ENCODE results near the gene PRKG1.
"Not testable (repeated sequence)": the region's sequence is repeated elsewhere in the genome, so short reads cannot be mapped to it uniquely, and the experiment has no call there.

The PRKG1 gene

DNA sequence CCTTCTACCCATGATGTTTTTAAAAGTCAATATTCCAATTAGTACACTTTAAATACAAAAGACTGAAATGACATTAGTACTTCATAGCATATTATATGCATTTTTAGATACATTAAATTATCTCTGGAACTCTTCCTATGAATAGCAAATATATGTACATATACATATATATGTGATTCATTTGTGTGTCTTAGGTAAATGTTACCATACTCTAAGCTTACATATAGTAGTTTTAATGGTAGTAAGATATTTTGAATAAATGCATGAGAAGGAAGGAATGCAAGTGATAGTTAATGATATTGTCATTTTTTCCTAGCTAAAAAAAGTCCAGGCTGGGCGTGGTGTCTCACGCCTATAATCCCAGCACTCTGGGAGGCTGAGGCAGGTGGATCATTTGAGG is 671.1 kb downstream of the PRKG1 start:
- H3K36me3 ChIP-seq (ENCODE audit: control insufficient read depth, insufficient read depth, low read length) = no peaks in the 10 kb centered on the region
- no peak overlapping the region for H3K4me2 ChIP-seq (ENCODE audit: low read length)
- H2BK120ac ChIP-seq (ENCODE audit: low read depth, low read length) = no peak overlapping the region
- no peak overlapping the region for H4K8ac ChIP-seq (ENCODE audit: low read depth, low read length)
- DNase-seq = no peak
- H2BK15ac ChIP-seq (replicated peaks; ENCODE audit: low read depth) = no peak overlapping the region
- H3K4me1 ChIP-seq (ENCODE audit: control insufficient read depth, low read depth, low read length) = no peaks in the 10 kb centered on the region
- H3K27ac ChIP-seq (ENCODE audit: low read depth, low read length) = no peak overlapping the region
- no peak overlapping the region for H3K9ac ChIP-seq (ENCODE audit: low read length)
- no peak overlapping the region for H2BK5ac ChIP-seq (ENCODE audit: low read length)
- WGBS (ENCODE audit: extremely low coverage, insufficient coverage, low lambda C conversion rate) = no CpG with 5 or more reads among the region's 2 CpGs
- no peak overlapping the region for H3K4ac ChIP-seq (ENCODE audit: low read depth, low read length)
- H3K18ac ChIP-seq (ENCODE audit: low read length) = no peak overlapping the region
- no peak overlapping the region for H2AK5ac ChIP-seq (ENCODE audit: low read length)
- H3K23ac ChIP-seq (ENCODE audit: low read length) = no peak overlapping the region
- no peak overlapping the region for H4K5ac ChIP-seq (ENCODE audit: low read length)
- H3K56ac ChIP-seq (ENCODE audit: low read length) = no peak overlapping the region
- no peak overlapping the region for H3K4me3 ChIP-seq (ENCODE audit: low read length)
- H3K27me3 ChIP-seq (ENCODE audit: insufficient read depth, low read length, poor library complexity) = no peaks in the 10 kb centered on the region
- H3K79me1 ChIP-seq (ENCODE audit: low read length) = no peaks in the 10 kb centered on the region
- no peaks in the 10 kb centered on the region for H3K79me2 ChIP-seq (ENCODE audit: control insufficient read depth, insufficient read depth, low read length)

DNA sequence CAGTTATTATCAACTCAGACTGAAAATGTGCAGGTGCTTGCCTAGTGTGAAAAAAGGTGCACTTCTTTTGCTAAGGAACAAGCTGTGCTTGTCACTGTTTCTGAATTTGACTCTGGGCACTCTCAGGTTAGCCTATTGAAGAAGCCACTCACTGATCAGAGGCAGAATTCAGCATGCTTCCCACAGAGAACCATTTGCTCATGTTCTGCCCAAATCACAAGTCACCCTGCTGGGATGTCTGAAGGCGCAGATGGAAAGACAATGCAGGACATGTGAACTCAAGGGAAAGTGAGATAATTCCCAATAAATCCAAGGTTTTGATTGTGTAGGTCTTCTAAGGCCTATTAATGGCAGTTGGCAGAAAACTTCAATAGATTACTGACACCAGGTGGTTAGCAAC is 672.9 kb downstream of the PRKG1 start:
- Histone ChIP-seq H3K36me3 (ENCODE audit: control insufficient read depth, insufficient read depth, low read length) (no peaks in the 10 kb centered on the region), H3K4me3 (ENCODE audit: low read length) (no peak overlapping the region), H3K27me3 (ENCODE audit: insufficient read depth, low read length, poor library complexity) (no peaks in the 10 kb centered on the region), H2AK5ac (ENCODE audit: low read length) (no peak overlapping the region), H4K8ac (ENCODE audit: low read depth, low read length) (no peak overlapping the region), H2BK15ac (replicated peaks; ENCODE audit: low read depth) (no peak overlapping the region), H3K56ac (ENCODE audit: low read length) (no peak overlapping the region), H3K4me1 (ENCODE audit: control insufficient read depth, low read depth, low read length) (no peaks in the 10 kb centered on the region), H2BK120ac (ENCODE audit: low read depth, low read length) (no peak overlapping the region), H2BK5ac (ENCODE audit: low read length) (no peak overlapping the region), H3K9ac (ENCODE audit: low read length) (no peak overlapping the region), H4K5ac (ENCODE audit: low read length) (no peak overlapping the region), H3K23ac (ENCODE audit: low read length) (no peak overlapping the region), H3K27ac (ENCODE audit: low read depth, low read length) (no peak overlapping the region), H3K79me2 (ENCODE audit: control insufficient read depth, insufficient read depth, low read length) (no peaks in the 10 kb centered on the region), H3K4me2 (ENCODE audit: low read length) (no peak overlapping the region), H3K4ac (ENCODE audit: low read depth, low read length) (no peak overlapping the region), H3K79me1 (ENCODE audit: low read length) (no peaks in the 10 kb centered on the region), H3K18ac (ENCODE audit: low read length) (no peak overlapping the region)
- WGBS (ENCODE audit: extremely low coverage, insufficient coverage, low lambda C conversion rate) = no CpG with 5 or more reads among the region's 1 CpG
- DNase-seq = peak; percentile 81

DNA sequence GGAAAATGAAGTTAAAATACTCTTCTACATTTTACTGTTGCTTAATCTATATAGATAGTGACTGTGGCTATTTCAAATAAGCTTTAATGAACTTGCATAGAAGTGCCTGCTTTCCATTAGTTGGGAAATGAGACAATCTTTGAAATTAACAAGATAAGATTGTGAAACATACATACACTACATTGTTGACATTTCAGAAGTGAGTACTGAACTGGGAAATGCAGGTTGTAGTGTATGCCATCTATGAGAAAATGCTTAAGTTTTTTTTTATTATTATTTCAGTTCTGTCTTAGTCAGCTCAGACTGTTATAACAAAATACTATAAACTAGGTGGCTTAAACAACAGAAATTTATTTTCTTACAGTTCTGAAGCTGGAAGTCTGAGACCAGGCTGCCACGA is 674.7 kb downstream of the PRKG1 start:
- no peak overlapping the region for H3K4ac ChIP-seq (ENCODE audit: low read depth, low read length)
- H3K79me1 ChIP-seq (ENCODE audit: low read length) = no peaks in the 10 kb centered on the region
- H3K18ac ChIP-seq (ENCODE audit: low read length) = no peak overlapping the region
- no peaks in the 10 kb centered on the region for H3K4me1 ChIP-seq (ENCODE audit: control insufficient read depth, low read depth, low read length)
- no peak overlapping the region for H2BK15ac ChIP-seq (replicated peaks; ENCODE audit: low read depth)
- H3K36me3 ChIP-seq (ENCODE audit: control insufficient read depth, insufficient read depth, low read length) = no peaks in the 10 kb centered on the region
- no peak overlapping the region for H3K23ac ChIP-seq (ENCODE audit: low read length)
- H2AK5ac ChIP-seq (ENCODE audit: low read length) = no peak overlapping the region
- no peaks in the 10 kb centered on the region for H3K27me3 ChIP-seq (ENCODE audit: insufficient read depth, low read length, poor library complexity)
- no CpG with 5 or more reads among the region's 1 CpG for WGBS (ENCODE audit: extremely low coverage, insufficient coverage, low lambda C conversion rate)
- H3K79me2 ChIP-seq (ENCODE audit: control insufficient read depth, insufficient read depth, low read length) = no peaks in the 10 kb centered on the region
- H2BK5ac ChIP-seq (ENCODE audit: low read length) = no peak overlapping the region
- H4K5ac ChIP-seq (ENCODE audit: low read length) = no peak overlapping the region
- H3K9ac ChIP-seq (ENCODE audit: low read length) = no peak overlapping the region
- no peak overlapping the region for H3K27ac ChIP-seq (ENCODE audit: low read depth, low read length)
- H4K8ac ChIP-seq (ENCODE audit: low read depth, low read length) = no peak overlapping the region
- no peak overlapping the region for H3K4me2 ChIP-seq (ENCODE audit: low read length)
- H2BK120ac ChIP-seq (ENCODE audit: low read depth, low read length) = no peak overlapping the region
- H3K4me3 ChIP-seq (ENCODE audit: low read length) = no peak overlapping the region
- no peak overlapping the region for H3K56ac ChIP-seq (ENCODE audit: low read length)
- DNase-seq = no peak

DNA sequence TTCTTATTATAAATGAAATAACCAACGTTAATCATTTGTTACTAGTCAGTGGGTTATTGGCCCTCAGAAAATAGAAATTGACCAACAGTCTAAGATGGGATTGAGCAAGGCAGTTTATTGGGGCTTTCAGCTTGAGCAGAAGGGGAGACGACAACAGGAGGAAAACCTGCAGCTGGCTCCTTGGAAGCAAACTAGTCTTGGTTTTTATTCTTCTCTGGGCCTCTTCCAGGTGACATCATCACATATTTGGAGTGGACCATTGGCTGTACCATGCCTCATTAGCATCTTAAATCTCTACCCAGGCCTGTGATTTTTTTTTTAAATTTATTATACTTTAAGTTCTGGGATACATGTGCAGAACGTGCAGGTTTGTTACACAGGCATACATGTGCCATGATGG is 684.1 kb downstream of the PRKG1 start:
- DNase-seq = no peak
- H3K18ac ChIP-seq (ENCODE audit: low read length) = no peak overlapping the region
- H3K36me3 ChIP-seq (ENCODE audit: control insufficient read depth, insufficient read depth, low read length) = no peaks in the 10 kb centered on the region
- no peaks in the 10 kb centered on the region for H3K4me1 ChIP-seq (ENCODE audit: control insufficient read depth, low read depth, low read length)
- no peak overlapping the region for H4K8ac ChIP-seq (ENCODE audit: low read depth, low read length)
- H3K4ac ChIP-seq (ENCODE audit: low read depth, low read length) = no peak overlapping the region
- H2BK5ac ChIP-seq (ENCODE audit: low read length) = no peak overlapping the region
- H3K79me2 ChIP-seq (ENCODE audit: control insufficient read depth, insufficient read depth, low read length) = no peaks in the 10 kb centered on the region
- no peak overlapping the region for H3K4me2 ChIP-seq (ENCODE audit: low read length)
- no peak overlapping the region for H3K27ac ChIP-seq (ENCODE audit: low read depth, low read length)
- no peaks in the 10 kb centered on the region for H3K27me3 ChIP-seq (ENCODE audit: insufficient read depth, low read length, poor library complexity)
- H3K23ac ChIP-seq (ENCODE audit: low read length) = no peak overlapping the region
- H4K5ac ChIP-seq (ENCODE audit: low read length) = no peak overlapping the region
- H3K56ac ChIP-seq (ENCODE audit: low read length) = no peak overlapping the region
- H2BK120ac ChIP-seq (ENCODE audit: low read depth, low read length) = no peak overlapping the region
- no peak overlapping the region for H2BK15ac ChIP-seq (replicated peaks; ENCODE audit: low read depth)
- no peak overlapping the region for H3K4me3 ChIP-seq (ENCODE audit: low read length)
- no peaks in the 10 kb centered on the region for H3K79me1 ChIP-seq (ENCODE audit: low read length)
- H3K9ac ChIP-seq (ENCODE audit: low read length) = no peak overlapping the region
- no peak overlapping the region for H2AK5ac ChIP-seq (ENCODE audit: low read length)
- WGBS (ENCODE audit: extremely low coverage, insufficient coverage, low lambda C conversion rate) = no CpG with 5 or more reads among the region's 3 CpGs

DNA sequence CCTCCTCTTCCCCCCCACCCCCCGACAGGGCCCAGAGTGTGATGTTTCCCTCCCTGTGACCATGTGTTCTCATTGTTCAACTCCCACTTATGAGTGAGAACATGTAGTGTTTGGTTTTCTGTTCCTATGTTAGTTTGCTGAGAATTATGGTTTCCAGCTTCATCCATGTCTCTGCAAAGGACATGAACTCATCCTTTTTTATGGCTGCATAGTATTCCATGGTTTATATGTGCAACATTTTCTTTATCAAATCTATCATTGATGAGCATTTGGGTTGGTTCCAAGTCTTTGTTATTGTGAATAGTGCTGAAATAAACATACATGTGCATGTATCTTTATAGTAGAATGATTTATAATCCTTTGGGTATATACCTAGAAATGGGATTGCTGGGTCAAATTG is 684.6 kb downstream of the PRKG1 start:
- not testable (repeated sequence) for H4K8ac ChIP-seq (ENCODE audit: low read depth, low read length); H3K4ac ChIP-seq (ENCODE audit: low read depth, low read length); H3K4me2 ChIP-seq (ENCODE audit: low read length); DNase-seq; H3K18ac ChIP-seq (ENCODE audit: low read length); H2BK5ac ChIP-seq (ENCODE audit: low read length); H3K9ac ChIP-seq (ENCODE audit: low read length); H3K27ac ChIP-seq (ENCODE audit: low read depth, low read length); H3K4me1 ChIP-seq (ENCODE audit: control insufficient read depth, low read depth, low read length); H3K36me3 ChIP-seq (ENCODE audit: control insufficient read depth, insufficient read depth, low read length); H2AK5ac ChIP-seq (ENCODE audit: low read length); H3K23ac ChIP-seq (ENCODE audit: low read length); H3K4me3 ChIP-seq (ENCODE audit: low read length); H3K79me1 ChIP-seq (ENCODE audit: low read length); H2BK120ac ChIP-seq (ENCODE audit: low read depth, low read length); H3K27me3 ChIP-seq (ENCODE audit: insufficient read depth, low read length, poor library complexity); H2BK15ac ChIP-seq (replicated peaks; ENCODE audit: low read depth); H4K5ac ChIP-seq (ENCODE audit: low read length); H3K56ac ChIP-seq (ENCODE audit: low read length); H3K79me2 ChIP-seq (ENCODE audit: control insufficient read depth, insufficient read depth, low read length)
- no CpG with 5 or more reads among the region's 1 CpG for WGBS (ENCODE audit: extremely low coverage, insufficient coverage, low lambda C conversion rate)

DNA sequence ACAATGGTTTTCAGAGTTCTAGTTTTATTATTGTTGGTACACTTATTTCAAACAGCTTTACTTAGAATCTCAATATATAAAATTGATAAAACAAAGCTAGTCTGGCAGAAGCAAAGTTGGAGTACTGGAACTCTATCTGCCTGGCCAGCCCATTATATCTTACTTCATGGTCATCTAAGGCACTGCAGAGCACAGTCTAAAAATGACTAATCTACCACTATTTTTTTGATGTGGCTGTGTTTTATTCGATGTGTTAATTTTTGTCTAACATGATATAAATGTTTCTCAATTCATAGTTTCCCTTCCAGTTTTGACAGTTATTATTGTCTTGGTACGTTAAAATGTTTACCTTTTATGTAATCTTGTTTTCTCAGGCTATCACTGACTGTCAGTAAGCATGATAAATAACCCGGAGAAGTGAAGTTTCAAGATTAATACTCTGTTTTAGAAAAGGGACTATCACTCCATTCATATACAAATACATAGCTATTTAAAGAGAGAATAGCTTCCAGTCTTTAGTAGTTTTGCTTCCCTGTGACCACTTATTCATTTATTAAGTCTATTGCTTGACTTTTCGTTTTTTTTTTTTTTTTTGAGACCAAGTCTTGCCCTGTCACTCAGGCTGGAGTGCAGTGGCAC is 685.7 kb downstream of the PRKG1 start:
- no peak overlapping the region for H4K5ac ChIP-seq (ENCODE audit: low read length)
- H2AK5ac ChIP-seq (ENCODE audit: low read length) = no peak overlapping the region
- no CpG with 5 or more reads among the region's 4 CpGs for WGBS (ENCODE audit: extremely low coverage, insufficient coverage, low lambda C conversion rate)
- no peak for DNase-seq
- H3K79me2 ChIP-seq (ENCODE audit: control insufficient read depth, insufficient read depth, low read length) = no peaks in the 10 kb centered on the region
- H3K4me2 ChIP-seq (ENCODE audit: low read length) = no peak overlapping the region
- H2BK5ac ChIP-seq (ENCODE audit: low read length) = no peak overlapping the region
- H3K23ac ChIP-seq (ENCODE audit: low read length) = no peak overlapping the region
- no peak overlapping the region for H4K8ac ChIP-seq (ENCODE audit: low read depth, low read length)
- H3K27me3 ChIP-seq (ENCODE audit: insufficient read depth, low read length, poor library complexity) = no peaks in the 10 kb centered on the region
- H2BK15ac ChIP-seq (replicated peaks; ENCODE audit: low read depth) = no peak overlapping the region
- no peak overlapping the region for H3K27ac ChIP-seq (ENCODE audit: low read depth, low read length)
- no peaks in the 10 kb centered on the region for H3K36me3 ChIP-seq (ENCODE audit: control insufficient read depth, insufficient read depth, low read length)
- H3K9ac ChIP-seq (ENCODE audit: low read length) = no peak overlapping the region
- H3K18ac ChIP-seq (ENCODE audit: low read length) = no peak overlapping the region
- H2BK120ac ChIP-seq (ENCODE audit: low read depth, low read length) = no peak overlapping the region
- no peak overlapping the region for H3K4me3 ChIP-seq (ENCODE audit: low read length)
- no peak overlapping the region for H3K56ac ChIP-seq (ENCODE audit: low read length)
- H3K4ac ChIP-seq (ENCODE audit: low read depth, low read length) = no peak overlapping the region
- H3K79me1 ChIP-seq (ENCODE audit: low read length) = no peaks in the 10 kb centered on the region
- H3K4me1 ChIP-seq (ENCODE audit: control insufficient read depth, low read depth, low read length) = no peaks in the 10 kb centered on the region
